ENCODE results near the gene C17orf58.
"Not testable (repeated sequence)": the region's sequence is repeated elsewhere in the genome, so short reads cannot be mapped to it uniquely, and the experiment has no call there.

The C17orf58 gene

GRCh38 chr17:68021963-68022362 lies 25.7 kb upstream of the C17orf58 start:
- Histone ChIP-seq H3K4me2 (no peak overlapping the region), H3K9me3 (no peaks in the 10 kb centered on the region), H3K27me3 (no peaks in the 10 kb centered on the region), H3K36me3 (no peaks in the 10 kb centered on the region), H4K20me1 (no peaks in the 10 kb centered on the region), H3K9ac (no peak overlapping the region), H3K4me1 (peaks cover 15% of the 10 kb centered on the region), H3K27ac (no peak overlapping the region), H3K4me3 (no peak overlapping the region)
- TF ChIP-seq Cebpa-rat (IDR thresholded peaks at IDR 0.05), result no peak

GRCh38 chr17:68020791-68021190 lies 24.5 kb upstream of the C17orf58 start:
- Histone ChIP-seq H3K4me2 (peak overlapping the region; percentile 81), H3K4me3 (peak overlapping the region; percentile 70), H3K9ac (peak overlapping the region; percentile 77)

GRCh38 chr17:68020409-68020756 lies 24.1 kb upstream of the C17orf58 start:
- Histone ChIP-seq H3K9ac (peak overlapping the region; percentile 77), H3K27me3 (no peaks in the 10 kb centered on the region), H3K9me3 (no peaks in the 10 kb centered on the region), H3K27ac (peak overlapping the region; percentile 76), H3K4me2 (peak overlapping the region; percentile 81), H3K4me1 (peaks cover 15% of the 10 kb centered on the region), H3K36me3 (no peaks in the 10 kb centered on the region), H4K20me1 (no peaks in the 10 kb centered on the region), H3K4me3 (peak overlapping the region; percentile 70)
- TF ChIP-seq Cebpa-rat (IDR thresholded peaks at IDR 0.05), result no peak

More at GRCh38 chr17:68020791-68021190, 24.5 kb upstream of the C17orf58 start:
- Histone ChIP-seq H3K4me1 (peaks cover 15% of the 10 kb centered on the region), H3K27ac (peak overlapping the region; percentile 76; the same call in 1 of the 2 replicates)
- not testable (repeated sequence) for H4K20me1 ChIP-seq, H3K9me3 ChIP-seq, H3K27me3 ChIP-seq, H3K36me3 ChIP-seq

DNA sequence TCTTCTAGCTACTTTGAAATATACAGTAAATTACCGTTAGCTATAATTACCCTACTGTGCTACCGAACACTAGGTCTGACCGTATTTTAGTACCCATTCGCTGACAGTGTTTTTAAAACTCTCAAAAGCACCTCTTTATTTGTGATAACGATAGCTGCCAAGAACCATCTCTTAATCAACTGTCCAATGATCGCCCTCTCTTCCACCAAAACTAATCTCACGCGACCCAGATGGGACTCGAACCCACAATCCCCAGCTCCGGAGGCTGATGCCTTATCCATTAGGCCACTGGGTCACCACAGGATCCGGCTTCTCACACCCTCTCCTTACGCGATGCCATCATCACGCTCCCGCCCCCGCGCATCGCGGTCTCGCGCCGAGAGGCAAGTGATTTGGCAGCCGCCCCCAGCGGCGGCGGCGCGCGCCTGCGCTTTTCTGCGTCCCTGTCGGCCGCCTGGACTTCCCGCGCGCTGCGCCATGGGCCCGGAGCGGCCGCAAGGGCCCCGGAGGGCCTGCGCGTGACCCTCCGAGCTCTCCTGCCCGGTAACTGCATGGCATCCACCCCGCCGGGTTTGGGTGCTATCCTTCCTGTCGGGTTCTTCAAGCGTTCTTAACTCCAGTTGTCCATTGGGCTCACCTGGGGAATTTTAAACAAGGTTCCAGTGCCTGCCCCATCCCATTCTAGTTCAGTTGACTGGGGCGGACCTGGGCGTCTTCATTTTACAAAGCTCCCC lies 23.6 kb upstream of the C17orf58 start:
- TF ChIP-seq Cebpa-rat (IDR thresholded peaks at IDR 0.05), result no peak
- H3K9ac ChIP-seq, result peak overlapping the region; percentile 77
- peaks cover 15% of the 10 kb centered on the region for H3K4me1 ChIP-seq
- H4K20me1 ChIP-seq, result no peaks in the 10 kb centered on the region
- peak overlapping the region; percentile 70 for H3K4me3 ChIP-seq
- H3K27ac ChIP-seq, result peak overlapping the region; percentile 76
- H3K36me3 ChIP-seq, result no peaks in the 10 kb centered on the region
- no peaks in the 10 kb centered on the region for H3K27me3 ChIP-seq
- peak overlapping the region; percentile 81 for H3K4me2 ChIP-seq
- H3K9me3 ChIP-seq, result no peaks in the 10 kb centered on the region

DNA sequence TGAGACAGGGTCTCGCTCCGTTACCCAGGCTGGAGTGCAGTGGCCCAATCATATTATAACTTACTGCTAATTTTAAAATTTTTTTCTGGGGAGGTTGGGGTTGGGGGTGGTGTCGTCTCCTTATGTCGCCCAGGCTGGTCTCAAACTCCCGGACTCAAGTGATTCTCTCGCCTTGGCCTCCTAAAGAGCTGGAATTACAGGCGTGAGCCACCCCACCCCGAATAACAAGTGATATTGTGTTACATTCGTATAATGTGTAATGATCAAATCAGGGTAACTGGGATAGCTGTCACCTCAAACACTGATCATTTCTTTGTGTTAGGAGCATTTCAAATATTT lies 23.0 kb upstream of the C17orf58 start:
- Histone ChIP-seq H3K4me1 (peaks cover 15% of the 10 kb centered on the region), H3K9ac (no peak overlapping the region), H3K36me3 (no peaks in the 10 kb centered on the region), H3K9me3 (no peaks in the 10 kb centered on the region), H3K27ac (no peak overlapping the region), H3K4me2 (peak overlapping the region; percentile 81), H3K27me3 (no peaks in the 10 kb centered on the region), H3K4me3 (peak overlapping the region; percentile 70), H4K20me1 (no peaks in the 10 kb centered on the region)
- TF ChIP-seq Cebpa-rat (IDR thresholded peaks at IDR 0.05), result no peak

DNA sequence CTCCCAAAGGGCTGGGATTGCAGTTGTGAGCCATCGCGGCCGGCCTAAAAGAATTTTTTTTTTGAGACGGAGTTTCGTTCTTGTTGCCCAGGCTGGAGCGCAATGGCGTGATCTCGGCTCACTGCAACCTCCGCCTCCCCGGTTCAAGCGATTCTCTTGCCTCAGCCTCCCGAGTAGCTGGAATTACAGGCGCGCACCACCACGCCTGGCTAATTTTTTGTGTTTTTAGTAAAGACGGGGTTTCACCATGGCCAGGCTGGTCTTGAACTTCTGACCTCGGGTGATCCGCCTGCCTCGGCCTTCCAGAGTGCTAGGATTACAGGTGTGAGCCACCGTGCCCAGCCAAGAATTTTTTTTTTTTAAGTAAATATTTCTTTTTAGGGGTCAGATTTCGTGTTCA lies 22.2 kb upstream of the C17orf58 start:
- not testable (repeated sequence) for H3K9me3 ChIP-seq, H3K9ac ChIP-seq, H3K27ac ChIP-seq, H4K20me1 ChIP-seq, H3K4me2 ChIP-seq, H3K36me3 ChIP-seq, H3K27me3 ChIP-seq, H3K4me3 ChIP-seq
- H3K4me1 ChIP-seq, result peaks cover 15% of the 10 kb centered on the region

DNA sequence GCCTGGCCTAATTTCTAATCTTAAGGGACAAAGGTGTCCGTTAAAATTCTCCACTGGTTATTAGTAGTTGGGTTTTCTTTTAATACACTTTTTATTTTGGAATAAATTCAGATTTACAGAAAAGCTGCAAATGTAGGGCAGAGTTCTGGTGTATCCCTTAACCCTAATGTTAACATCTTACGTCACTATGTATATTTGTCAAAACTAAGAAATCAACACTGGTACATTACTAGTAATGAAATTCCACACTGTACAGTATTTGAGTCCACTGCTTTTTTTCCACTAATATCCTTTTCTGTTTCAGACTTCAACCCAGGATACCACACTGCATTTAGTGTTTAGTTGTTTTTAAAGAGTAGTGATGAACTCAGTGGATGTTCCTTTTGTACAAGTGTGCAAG lies 20.6 kb upstream of the C17orf58 start:
- no peaks in the 10 kb centered on the region for H3K36me3 ChIP-seq
- no peaks in the 10 kb centered on the region for H3K27me3 ChIP-seq
- peaks cover 15% of the 10 kb centered on the region for H3K4me1 ChIP-seq
- no peak overlapping the region for H3K4me2 ChIP-seq
- no peak overlapping the region for H3K4me3 ChIP-seq
- no peaks in the 10 kb centered on the region for H4K20me1 ChIP-seq
- no peak overlapping the region for H3K9ac ChIP-seq
- no peaks in the 10 kb centered on the region for H3K9me3 ChIP-seq
- no peak overlapping the region for H3K27ac ChIP-seq
- TF ChIP-seq Cebpa-rat (IDR thresholded peaks at IDR 0.05), result no peak

DNA sequence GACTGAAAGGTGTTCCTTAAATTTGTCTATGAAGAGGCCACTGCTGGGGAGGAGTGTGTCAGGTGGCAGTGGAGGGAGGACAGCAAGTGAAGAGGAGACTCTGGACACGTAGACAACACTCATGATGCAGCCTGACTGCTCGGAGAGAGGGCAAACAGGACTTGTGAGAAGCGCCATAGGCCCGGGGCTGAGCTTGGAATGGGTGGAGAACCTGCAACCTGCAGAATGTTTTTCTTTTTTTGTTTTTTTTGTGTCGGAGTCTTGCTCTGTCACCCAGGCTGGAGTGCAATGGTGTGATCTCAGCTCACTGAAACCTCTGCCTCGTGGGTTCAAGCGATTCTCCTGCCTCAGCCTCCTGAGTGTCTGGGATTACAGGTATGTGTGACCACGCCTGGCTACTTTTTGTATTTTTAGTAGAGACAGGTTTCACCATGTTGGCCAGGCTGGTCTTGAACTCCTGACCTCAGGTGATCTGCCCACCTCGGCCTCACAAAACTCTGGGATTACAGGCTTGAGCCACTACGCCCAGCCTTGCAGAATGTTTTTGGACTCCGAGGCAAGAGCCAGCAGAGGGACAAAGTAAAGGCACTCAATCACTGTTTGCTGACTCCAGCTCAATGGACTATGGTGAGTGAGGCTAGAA lies 18.9 kb upstream of the C17orf58 start:
- no peaks in the 10 kb centered on the region for H3K9me3 ChIP-seq
- TF ChIP-seq Cebpa-rat (IDR thresholded peaks at IDR 0.05), result no peak
- H3K27me3 ChIP-seq, result no peaks in the 10 kb centered on the region
- H4K20me1 ChIP-seq, result no peaks in the 10 kb centered on the region
- no peak overlapping the region for H3K9ac ChIP-seq
- no peak overlapping the region for H3K27ac ChIP-seq
- H3K4me3 ChIP-seq, result no peak overlapping the region
- H3K4me2 ChIP-seq, result no peak overlapping the region
- H3K4me1 ChIP-seq, result 0 out of 2 replicates have a peak, but pooled peaks cover 5% of the 10 kb centered on the region
- H3K36me3 ChIP-seq, result no peaks in the 10 kb centered on the region

DNA sequence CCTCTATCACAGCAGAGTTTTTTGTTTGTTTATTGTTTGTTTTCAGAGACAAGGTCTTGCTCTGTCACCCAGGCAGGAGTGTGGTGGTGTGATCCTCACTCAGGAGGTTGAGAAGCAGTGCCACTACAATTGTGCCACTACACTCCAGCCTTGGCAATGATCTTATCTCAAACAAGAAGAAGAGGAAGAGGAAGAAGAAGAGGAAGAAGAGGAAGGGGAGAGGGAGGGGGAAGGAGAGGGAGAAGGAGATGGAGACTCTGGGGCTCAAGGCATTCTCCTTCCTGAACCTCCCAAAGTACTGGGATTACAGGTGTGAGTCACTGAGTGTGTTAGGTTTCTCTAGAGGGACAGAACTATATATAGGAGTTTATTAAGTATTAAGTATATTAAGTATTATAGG lies 17.1 kb upstream of the C17orf58 start:
- Histone ChIP-seq H3K27ac (no peak overlapping the region), H3K4me1 (no peaks in the 10 kb centered on the region), H4K20me1 (no peaks in the 10 kb centered on the region), H3K4me3 (no peak overlapping the region), H3K4me2 (no peak overlapping the region), H3K9me3 (no peaks in the 10 kb centered on the region), H3K36me3 (no peaks in the 10 kb centered on the region), H3K27me3 (no peaks in the 10 kb centered on the region), H3K9ac (no peak overlapping the region)
- no peak for TF ChIP-seq Cebpa-rat (IDR thresholded peaks at IDR 0.05)

DNA sequence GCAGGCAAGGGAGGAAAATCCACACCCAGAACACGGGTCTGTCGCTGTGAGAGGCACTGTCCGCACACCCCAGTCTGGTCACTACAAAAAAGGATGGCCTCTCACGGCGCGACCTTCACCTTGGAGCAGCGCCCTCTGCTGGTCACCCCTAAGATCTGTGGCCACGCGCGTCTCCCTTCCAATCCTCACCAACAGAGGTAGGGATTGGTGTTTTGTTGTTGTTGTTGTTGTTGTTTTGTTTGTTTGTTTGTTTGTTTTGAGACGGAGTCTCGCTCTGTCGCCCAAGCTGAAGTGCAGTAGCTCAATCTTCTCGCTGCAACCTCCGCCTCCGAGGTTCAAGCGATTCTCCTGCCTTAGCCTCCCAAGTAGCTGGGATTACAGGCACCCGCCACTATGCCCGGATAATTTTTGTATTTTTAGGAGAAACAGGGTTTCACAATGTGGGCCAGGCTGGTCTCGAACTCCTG lies 15.0 kb upstream of the C17orf58 start:
- Histone ChIP-seq H3K27me3 (no peaks in the 10 kb centered on the region), H3K4me1 (no peaks in the 10 kb centered on the region), H4K20me1 (no peaks in the 10 kb centered on the region), H3K27ac (no peak overlapping the region), H3K36me3 (no peaks in the 10 kb centered on the region), H3K9ac (no peak overlapping the region), H3K4me2 (0 out of 2 replicates have a peak overlapping the region, but pooled peaks have one; percentile 34), H3K9me3 (no peaks in the 10 kb centered on the region), H3K4me3 (peak overlapping the region; percentile 48; the same call in 1 of the 2 replicates)
- no peak for TF ChIP-seq Cebpa-rat (IDR thresholded peaks at IDR 0.05)
